Keratinocyte (primary cell): ENCODE data around the gene KDM7A. TPM values are rescaled to one million over a fixed set of nuclear protein-coding genes. Genes with fewer than 3 reads are reported as not detected.

Experiments used
- DNase-seq: peaks from one replicate; pipeline ENCODE4 v3.0.0-alpha.2; 2011; ENCODE audit warnings: low read depth, missing footprints, low spot score
- FAIRE-seq: peaks from 2 replicates; lab custom pipeline; 2011; peaks lifted over from hg19 to GRCh38; lab: Jason Lieb, UNC
- H2AFZ ChIP-seq: 2 replicates; pipeline ENCODE4 v1.6.0; 2012; ENCODE audit warnings: low read length, control low read depth, inconsistent platforms; ENCODE audit not compliant: control insufficient read depth
- H3K27ac ChIP-seq: 2 replicates; pipeline ENCODE4 v1.5.1; 2011; ENCODE audit warnings: low read length; ENCODE audit not compliant: control insufficient read depth, insufficient read depth
- H3K27me3 ChIP-seq: 3 replicates; pipeline ENCODE4 v1.6.0; 2011; ENCODE audit warnings: low read length; ENCODE audit not compliant: control insufficient read depth, insufficient read depth; ENCODE audit errors: extremely low read depth
- H3K36me3 ChIP-seq, 2 experiments: 2 replicates in 1 of 2; 3 replicates in 1 of 2; pipeline ENCODE4 v1.5.1; 2011; ENCODE audit warnings: low read length in 2 of 2, mild to moderate bottlenecking in 1 of 2; ENCODE audit not compliant: control insufficient read depth in 2 of 2, insufficient read depth in 2 of 2; ENCODE audit errors: extremely low read depth in 1 of 2
- H3K4me1 ChIP-seq: 3 replicates; pipeline ENCODE4 v1.5.1; 2011; ENCODE audit warnings: low read length; ENCODE audit not compliant: control insufficient read depth, insufficient read depth; ENCODE audit errors: extremely low read depth
- H3K4me2 ChIP-seq: 3 replicates; pipeline ENCODE4 v1.6.0; 2011; ENCODE audit warnings: low read depth, low read length; ENCODE audit not compliant: control insufficient read depth, insufficient read depth; ENCODE audit errors: extremely low read depth
- H3K4me3 ChIP-seq, 3 experiments: fragments of 200-600 bp in 1 of 3; sonication (generic) in 1 of 3; 2 replicates in 2 of 3; 3 replicates in 1 of 3; pipeline ENCODE4 v1.5.1; 2011 to 2016; ENCODE audit warnings: low read length in 3 of 3, mild to moderate bottlenecking in 3 of 3, control low read depth in 2 of 3, inconsistent platforms in 1 of 3, low read depth in 1 of 3, mixed read lengths in 1 of 3, mixed run types in 1 of 3, moderate library complexity in 1 of 3; ENCODE audit not compliant: control insufficient read depth in 2 of 3, insufficient read depth in 2 of 3; ENCODE audit errors: extremely low read depth in 1 of 3
- H3K79me2 ChIP-seq: 2 replicates; pipeline ENCODE4 v1.6.0; 2012; ENCODE audit warnings: low read length; ENCODE audit not compliant: control insufficient read depth, insufficient read depth
- H3K9ac ChIP-seq: 3 replicates; pipeline ENCODE4 v1.6.0; 2011; ENCODE audit warnings: low read length; ENCODE audit not compliant: control insufficient read depth, insufficient read depth; ENCODE audit errors: extremely low read depth
- H3K9me1 ChIP-seq: 3 replicates; pipeline ENCODE4 v1.6.0; 2011; ENCODE audit warnings: low read length; ENCODE audit not compliant: control insufficient read depth, insufficient read depth; ENCODE audit errors: extremely low read depth
- H3K9me3 ChIP-seq: 2 replicates; pipeline ENCODE4 v1.5.1; 2012; ENCODE audit warnings: low read depth, low read length; ENCODE audit not compliant: control insufficient read depth
- H4K20me1 ChIP-seq: 3 replicates; pipeline ENCODE4 v1.6.0; 2011; ENCODE audit warnings: low read length; ENCODE audit not compliant: control insufficient read depth, insufficient read depth; ENCODE audit errors: extremely low read depth
- EZH2 ChIP-seq: IDR thresholded peaks from one replicate; pipeline ENCODE4 v1.6.1; 2012; ENCODE audit warnings: inconsistent platforms, mild to moderate bottlenecking, low read length, moderate library complexity
- dilution Hi-C: fragments of 300-500 bp; cut with MboI; formaldehyde crosslinking; loops from one replicate; pipeline ENCODE4 v1.7.0; 2020; ENCODE audit warnings: low sequenced_read_pairs; ENCODE audit not compliant: extremely low pct_ligation_motif_present
- polyA plus RNA-seq, 5 experiments: library from polyadenylated mRNA; depleted of rRNA in 3 of 5; stranded (reverse) in 3 of 5; stranded (forward) in 1 of 5; unstranded in 1 of 5; fragments of >200 nt; gene quantifications; 1 replicate in 1 of 5; 2 replicates in 3 of 5; 3 replicates in 1 of 5; pipeline versions ENCODE4 v1.2.1 to v1.2.3, GENCODE V29; 2011 to 2012; ENCODE audit warnings: missing spikeins in 2 of 5, low read depth in 1 of 5, low replicate concordance in 1 of 5
- TF ChIP-seq, protein P1 (sequence below), 3 experiments: IDR thresholded peaks in 1 of 3; conservative IDR thresholded peaks in 1 of 3; optimal IDR thresholded peaks in 1 of 3; 2 replicates in 2 of 3; 3 replicates in 1 of 3; pipeline versions ENCODE3 to v1.5.1; 2011; ENCODE audit warnings: low read length in 3 of 3, mild to moderate bottlenecking in 3 of 3, moderate library complexity in 2 of 3, control low read depth in 1 of 3, inconsistent platforms in 1 of 3; ENCODE audit not compliant: insufficient read depth in 2 of 3; ENCODE audit errors: extremely low read depth in 1 of 3

Gene KDM7A
- polyA plus RNA-seq, 1 donor (not counting 4 experiments of a cell fraction or from before 2014, with no cell fraction given) = 3.3 TPM

DNA sequence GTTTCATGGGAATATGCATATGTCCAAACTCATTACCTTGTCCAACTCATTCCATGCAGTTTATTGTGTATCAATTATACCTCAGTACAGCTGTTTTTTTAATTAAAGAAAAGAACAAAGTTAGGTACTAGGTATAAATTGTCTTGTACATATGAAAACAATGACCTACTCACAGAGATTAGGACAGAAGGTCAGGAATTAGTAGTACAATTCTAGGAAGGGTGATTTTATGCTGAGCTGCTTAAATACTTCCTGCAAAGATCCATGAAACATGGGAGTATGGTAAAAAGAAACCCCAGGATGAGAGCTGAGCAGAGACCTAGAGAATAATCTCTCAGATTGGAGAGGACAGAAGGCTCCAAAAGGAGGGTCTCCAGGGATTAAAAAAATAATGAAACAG lies 13.8 kb upstream of the KDM7A start:
- TF ChIP-seq EZH2 = no peak
- TF ChIP-seq, protein P1, sequence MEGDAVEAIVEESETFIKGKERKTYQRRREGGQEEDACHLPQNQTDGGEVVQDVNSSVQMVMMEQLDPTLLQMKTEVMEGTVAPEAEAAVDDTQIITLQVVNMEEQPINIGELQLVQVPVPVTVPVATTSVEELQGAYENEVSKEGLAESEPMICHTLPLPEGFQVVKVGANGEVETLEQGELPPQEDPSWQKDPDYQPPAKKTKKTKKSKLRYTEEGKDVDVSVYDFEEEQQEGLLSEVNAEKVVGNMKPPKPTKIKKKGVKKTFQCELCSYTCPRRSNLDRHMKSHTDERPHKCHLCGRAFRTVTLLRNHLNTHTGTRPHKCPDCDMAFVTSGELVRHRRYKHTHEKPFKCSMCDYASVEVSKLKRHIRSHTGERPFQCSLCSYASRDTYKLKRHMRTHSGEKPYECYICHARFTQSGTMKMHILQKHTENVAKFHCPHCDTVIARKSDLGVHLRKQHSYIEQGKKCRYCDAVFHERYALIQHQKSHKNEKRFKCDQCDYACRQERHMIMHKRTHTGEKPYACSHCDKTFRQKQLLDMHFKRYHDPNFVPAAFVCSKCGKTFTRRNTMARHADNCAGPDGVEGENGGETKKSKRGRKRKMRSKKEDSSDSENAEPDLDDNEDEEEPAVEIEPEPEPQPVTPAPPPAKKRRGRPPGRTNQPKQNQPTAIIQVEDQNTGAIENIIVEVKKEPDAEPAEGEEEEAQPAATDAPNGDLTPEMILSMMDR (optimal IDR thresholded peaks at IDR 0.05 in 1 of 3, IDR thresholded peaks at IDR 0.05 in 1 of 3, conservative IDR thresholded peaks at IDR 0.05 in 1 of 3; ENCODE audit: extremely low read depth in 1 of 3, insufficient read depth in 2 of 3, low read length in 3 of 3) = no peak
- FAIRE-seq (no peak), DNase-seq (no peak)
- H3K9me1 ChIP-seq = no peaks in the 10 kb centered on the region
- H3K27ac ChIP-seq = no peak overlapping the region
- no peaks in the 10 kb centered on the region for H3K36me3 ChIP-seq
- no peak overlapping the region for H3K9ac ChIP-seq
- no peaks in the 10 kb centered on the region for H3K9me3 ChIP-seq
- no peaks in the 10 kb centered on the region for H3K27me3 ChIP-seq
- H3K4me1 ChIP-seq = no peaks in the 10 kb centered on the region
- dilution Hi-C loops = no loop called here
- no peaks in the 10 kb centered on the region for H4K20me1 ChIP-seq
- H3K4me2 ChIP-seq = no peak overlapping the region
- H3K4me3 ChIP-seq = no peak overlapping the region
- H3K79me2 ChIP-seq = no peaks in the 10 kb centered on the region
- no peak overlapping the region for H2AFZ ChIP-seq

DNA sequence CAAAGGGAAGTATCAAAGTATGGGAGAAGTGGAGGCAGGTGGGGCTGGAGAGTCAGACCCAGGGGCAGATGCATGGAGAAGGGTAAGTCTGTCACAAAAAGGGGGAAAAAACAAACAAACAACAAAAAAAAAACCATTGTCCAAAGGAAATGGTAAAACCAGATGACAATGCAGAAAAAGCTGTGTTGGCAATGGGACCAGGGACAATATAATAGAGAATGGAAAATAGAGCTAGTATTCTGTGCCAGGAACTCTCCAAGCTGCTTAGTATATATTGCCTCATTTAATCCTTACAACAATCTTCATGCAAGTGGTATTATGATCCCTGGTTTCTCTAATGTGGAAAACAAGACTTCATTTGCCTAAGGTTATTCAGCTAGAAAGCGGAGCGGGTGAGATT lies 13.1 kb upstream of the KDM7A start:
- DNase-seq (no peak), FAIRE-seq (no peak)
- Histone ChIP-seq H3K27ac (no peak overlapping the region), H3K79me2 (no peaks in the 10 kb centered on the region), H4K20me1 (no peaks in the 10 kb centered on the region), H3K9ac (no peak overlapping the region), H3K36me3 (no peaks in the 10 kb centered on the region), H3K4me1 (no peaks in the 10 kb centered on the region), H2AFZ (no peak overlapping the region), H3K9me3 (no peaks in the 10 kb centered on the region), H3K4me3 (no peak overlapping the region), H3K9me1 (no peaks in the 10 kb centered on the region), H3K4me2 (no peak overlapping the region), H3K27me3 (no peaks in the 10 kb centered on the region)
- dilution Hi-C loops = no loop called here
- TF ChIP-seq EZH2 = no peak
- TF ChIP-seq, protein P1 (optimal IDR thresholded peaks at IDR 0.05 in 1 of 3, IDR thresholded peaks at IDR 0.05 in 1 of 3, conservative IDR thresholded peaks at IDR 0.05 in 1 of 3; ENCODE audit: extremely low read depth in 1 of 3, insufficient read depth in 2 of 3, low read length in 3 of 3) = no peak
